Epithelial cell of proximal tubule (primary cell): ENCODE results near the gene TAF9B. TPM values are rescaled to one million over a fixed set of nuclear protein-coding genes. Genes with fewer than 3 reads are reported as not detected.
"Not testable (repeated sequence)": the region's sequence is repeated elsewhere in the genome, so short reads cannot be mapped to it uniquely, and the experiment has no call there.

Experiments
- DNase-seq: peaks from one replicate; pipeline ENCODE4 v3.0.0-alpha.2; 2011; ENCODE audit warnings: low read depth
- H3K4me3 ChIP-seq: 2 replicates; pipeline ENCODE4 v1.5.1; 2011; ENCODE audit warnings: low read depth, mild to moderate bottlenecking, low read length
- total RNA-seq: library from RNA; depleted of rRNA; stranded (reverse); fragments of >200 nt; gene quantifications from 2 replicates; pipeline ENCODE4 v1.2.3, GENCODE V29; 2015
- TF ChIP-seq, protein P1 (sequence below): conservative IDR thresholded peaks from 2 replicates; pipeline ENCODE4 v1.5.1; 2012; ENCODE audit warnings: low read depth, mild to moderate bottlenecking, low read length

The TAF9B gene
- total RNA-seq, 1 donor from 2014 or later = 18.6 TPM

GRCh38 chrX:78140206-78140605 is 756 bp upstream of the TAF9B start:
- DNase-seq = no peak
- TF ChIP-seq, protein P1, sequence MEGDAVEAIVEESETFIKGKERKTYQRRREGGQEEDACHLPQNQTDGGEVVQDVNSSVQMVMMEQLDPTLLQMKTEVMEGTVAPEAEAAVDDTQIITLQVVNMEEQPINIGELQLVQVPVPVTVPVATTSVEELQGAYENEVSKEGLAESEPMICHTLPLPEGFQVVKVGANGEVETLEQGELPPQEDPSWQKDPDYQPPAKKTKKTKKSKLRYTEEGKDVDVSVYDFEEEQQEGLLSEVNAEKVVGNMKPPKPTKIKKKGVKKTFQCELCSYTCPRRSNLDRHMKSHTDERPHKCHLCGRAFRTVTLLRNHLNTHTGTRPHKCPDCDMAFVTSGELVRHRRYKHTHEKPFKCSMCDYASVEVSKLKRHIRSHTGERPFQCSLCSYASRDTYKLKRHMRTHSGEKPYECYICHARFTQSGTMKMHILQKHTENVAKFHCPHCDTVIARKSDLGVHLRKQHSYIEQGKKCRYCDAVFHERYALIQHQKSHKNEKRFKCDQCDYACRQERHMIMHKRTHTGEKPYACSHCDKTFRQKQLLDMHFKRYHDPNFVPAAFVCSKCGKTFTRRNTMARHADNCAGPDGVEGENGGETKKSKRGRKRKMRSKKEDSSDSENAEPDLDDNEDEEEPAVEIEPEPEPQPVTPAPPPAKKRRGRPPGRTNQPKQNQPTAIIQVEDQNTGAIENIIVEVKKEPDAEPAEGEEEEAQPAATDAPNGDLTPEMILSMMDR = no peak
- H3K4me3 ChIP-seq = no peak overlapping the region

DNA sequence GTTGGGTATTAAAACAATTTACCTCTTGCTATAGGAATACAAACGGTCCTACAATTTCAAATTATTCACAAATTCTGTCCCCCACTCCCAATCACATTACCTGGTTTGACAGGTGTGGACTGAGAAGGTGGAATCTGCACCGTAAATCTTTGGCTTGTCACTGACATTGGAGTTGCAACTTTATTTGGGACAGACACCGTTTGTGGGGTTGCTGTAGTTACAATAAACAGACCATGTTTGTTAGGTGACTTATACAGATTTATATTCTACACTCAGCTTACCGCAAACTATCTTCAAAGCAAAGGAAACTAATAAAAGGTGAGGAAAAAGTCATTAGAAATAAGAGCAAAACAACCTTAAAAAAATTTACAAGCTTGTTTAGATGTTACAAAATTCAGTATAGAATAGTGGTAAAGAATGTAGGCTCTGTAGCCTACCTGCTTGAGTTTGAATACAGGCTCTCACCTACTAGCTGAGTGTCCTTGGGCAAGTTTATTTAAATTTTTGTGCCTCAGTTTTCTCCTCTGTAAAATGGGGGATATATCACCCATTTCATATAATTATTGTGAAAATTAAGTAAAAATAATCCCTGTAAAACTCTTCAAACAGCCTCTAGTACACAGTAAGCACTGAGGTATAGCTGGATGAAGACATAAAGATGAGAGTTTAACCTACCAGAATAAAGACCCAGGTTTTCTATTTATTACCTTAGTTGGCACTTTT is 6.1 kb downstream of the TAF9B start:
- no peak overlapping the region for H3K4me3 ChIP-seq
- DNase-seq = no peak
- TF ChIP-seq, protein P1 = no peak

- no peak for DNase-seq
- TF ChIP-seq, protein P1 = no peak
- H3K4me3 ChIP-seq = no peak overlapping the region
Observed at GRCh38 chrX:78131117-78131516, 8.3 kb downstream of the TAF9B start.

DNA sequence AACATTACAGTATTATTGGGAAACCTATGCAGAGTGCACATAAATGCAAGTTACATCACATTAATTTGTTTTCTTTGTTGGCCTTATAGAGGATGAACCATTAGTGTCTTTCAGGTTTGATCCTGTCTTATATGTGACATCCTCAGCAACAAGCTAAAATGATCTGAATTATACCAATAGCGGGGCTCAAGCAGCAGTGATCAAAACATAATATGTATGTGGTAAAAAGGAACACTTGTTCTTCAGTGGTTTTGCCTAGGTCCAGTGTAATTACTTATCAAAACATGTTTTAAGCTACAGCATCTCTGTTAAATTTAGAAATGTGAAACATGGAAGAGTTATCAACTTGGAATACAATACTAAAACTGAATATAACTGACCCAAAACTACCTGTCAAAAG is 9.1 kb downstream of the TAF9B start:
- TF ChIP-seq, protein P1 = no peak
- DNase-seq = no peak
- H3K4me3 ChIP-seq = no peak overlapping the region

DNA sequence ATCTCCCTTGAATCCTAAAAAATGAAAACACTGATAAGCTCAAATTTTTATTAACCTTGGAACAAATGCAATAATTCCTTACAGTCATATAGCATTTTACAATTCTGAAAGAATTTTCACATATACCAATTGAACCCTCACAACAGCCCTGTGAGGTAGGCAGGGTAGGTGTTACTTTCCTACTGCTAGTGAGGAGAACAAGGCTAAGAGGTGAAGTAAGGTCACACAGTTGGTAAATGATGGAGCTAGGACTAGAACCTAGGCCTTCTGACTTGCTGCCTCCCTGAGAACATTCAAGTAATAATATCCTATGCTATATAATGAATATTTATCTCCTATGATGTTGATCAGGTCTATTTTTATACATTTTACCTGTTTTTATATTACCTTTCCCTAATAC is 9.7 kb downstream of the TAF9B start:
- TF ChIP-seq, protein P1 = no peak
- DNase-seq = no peak
- H3K4me3 ChIP-seq = no peak overlapping the region

- not testable (repeated sequence) for DNase-seq
Observed at GRCh38 chrX:78125781-78126180, 13.7 kb downstream of the TAF9B start.

GRCh38 chrX:78125148-78125547 is 14.3 kb downstream of the TAF9B start:
- TF ChIP-seq, protein P1 = no peak
- H3K4me3 ChIP-seq = no peak overlapping the region
- DNase-seq = no peak

More at GRCh38 chrX:78125781-78126180, 13.7 kb downstream of the TAF9B start:
- not testable (repeated sequence) for H3K4me3 ChIP-seq
